Endothelial cell of umbilical vein (primary cell): ENCODE results near the gene LACTBL1. TPM values are rescaled to one million over a fixed set of nuclear protein-coding genes. Genes with fewer than 3 reads are reported as not detected.
A peak's percentile ranks its signal among the peaks of the same experiment; 100 is the strongest.

ENCODE experiments used
- BruUV-seq: library from RNA; stranded (reverse); fragments of 400-500 nt; replicated peaks from 2 replicates; lab custom pipeline; 2021; lab: Mats Ljungman, UMichigan
- CTCF ChIA-PET: fragments of 300-600, 350-600 bp; sonication (Branson Sonifier 250); formaldehyde crosslinking; loops from one replicate; lab custom pipeline; 2021; ENCODE audit warnings: antibody characterized with exemption, inconsistent platforms; lab: Charles Lee
- POLR2A ChIA-PET: fragments of 300-600, 350-600 bp; sonication (Branson Sonifier 250); formaldehyde crosslinking; loops from one replicate; lab custom pipeline; 2021; ENCODE audit warnings: antibody characterized with exemption, inconsistent platforms; lab: Charles Lee
- DNase-seq: peaks from one replicate; pipeline ENCODE4 v3.0.0-alpha.2; 2011; ENCODE audit warnings: low read depth, low spot score
- FAIRE-seq: peaks from 2 replicates; lab custom pipeline; 2011; peaks lifted over from hg19 to GRCh38; lab: Jason Lieb, UNC
- H2AFZ ChIP-seq: 2 replicates; pipeline ENCODE4 v1.6.0; 2012; ENCODE audit warnings: low read depth, low read length, control low read depth, inconsistent platforms
- H3K27ac ChIP-seq: 2 replicates; pipeline ENCODE4 v1.5.1; 2011; ENCODE audit warnings: low read depth, mild to moderate bottlenecking, control low read depth, low read length, moderate library complexity; ENCODE audit not compliant: insufficient read depth
- H3K27me3 ChIP-seq, 2 experiments: 2 replicates each; pipeline versions ENCODE4 v1.6.0 to v1.6.1; 2011; ENCODE audit warnings: low read length in 2 of 2, mixed read lengths in 1 of 2; ENCODE audit not compliant: control insufficient read depth in 2 of 2, insufficient read depth in 2 of 2
- H3K36me3 ChIP-seq, 2 experiments: 2 replicates in 1 of 2; 3 replicates in 1 of 2; pipeline ENCODE4 v1.5.1; 2011; ENCODE audit warnings: low read length in 2 of 2, mild to moderate bottlenecking in 1 of 2, moderate library complexity in 1 of 2; ENCODE audit not compliant: control insufficient read depth in 2 of 2, insufficient read depth in 2 of 2; ENCODE audit errors: extremely low read depth in 1 of 2
- H3K4me1 ChIP-seq: 3 replicates; pipeline ENCODE4 v1.5.1; 2011; ENCODE audit warnings: mild to moderate bottlenecking, low read length; ENCODE audit not compliant: control insufficient read depth, insufficient read depth; ENCODE audit errors: extremely low read depth
- H3K4me2 ChIP-seq: 2 replicates; pipeline ENCODE4 v1.6.1; 2011; ENCODE audit warnings: low read length, control low read depth, mixed read lengths; ENCODE audit not compliant: insufficient read depth
- H3K4me3 ChIP-seq, 3 experiments: fragments of 200-600 bp in 1 of 3; sonication (generic), shearing (Covaris generic) in 1 of 3; replicated peaks in 1 of 3; 2 replicates each; pipeline ENCODE4 v1.5.1; 2011 to 2016; ENCODE audit warnings: control low read depth in 3 of 3, low read length in 3 of 3, mild to moderate bottlenecking in 2 of 3, inconsistent platforms in 1 of 3, low read depth in 1 of 3, moderate library complexity in 1 of 3; ENCODE audit not compliant: insufficient read depth in 1 of 3
- H3K79me2 ChIP-seq: 2 replicates; pipeline ENCODE4 v1.6.0; 2012; ENCODE audit warnings: low read length, inconsistent platforms; ENCODE audit not compliant: control insufficient read depth, insufficient read depth
- H3K9ac ChIP-seq: replicated peaks from 2 replicates; pipeline ENCODE3; 2011; ENCODE audit warnings: low read length, control low read depth; ENCODE audit not compliant: insufficient read depth; ENCODE audit errors: extremely low read depth
- H3K9me1 ChIP-seq: replicated peaks from 3 replicates; pipeline ENCODE4 v1.6.0; 2011; ENCODE audit warnings: mild to moderate bottlenecking, low read length; ENCODE audit not compliant: control insufficient read depth, insufficient read depth; ENCODE audit errors: extremely low read depth
- H3K9me3 ChIP-seq: replicated peaks from 2 replicates; pipeline ENCODE4 v1.5.1; 2012; ENCODE audit warnings: low read length, inconsistent platforms; ENCODE audit not compliant: control insufficient read depth, insufficient read depth
- H4K20me1 ChIP-seq: replicated peaks from 2 replicates; pipeline ENCODE3; 2011; ENCODE audit warnings: mild to moderate bottlenecking, low read length; ENCODE audit not compliant: control insufficient read depth, insufficient read depth; ENCODE audit errors: extremely low read depth
- EZH2 ChIP-seq: IDR thresholded peaks from 2 replicates; pipeline ENCODE4 v1.6.1; 2012; ENCODE audit warnings: borderline replicate concordance, low read depth, mild to moderate bottlenecking, moderate library complexity, low read length, inconsistent platforms; ENCODE audit not compliant: severe bottlenecking
- FOS ChIP-seq: IDR thresholded peaks from 2 replicates; pipeline ENCODE4 v1.6.1; 2011; ENCODE audit warnings: mild to moderate bottlenecking, low read length, moderate library complexity, borderline replicate concordance; ENCODE audit not compliant: insufficient read depth
- GATA2 ChIP-seq: IDR thresholded peaks from 2 replicates; pipeline ENCODE4 v1.7.0; 2011; ENCODE audit warnings: low read depth, mild to moderate bottlenecking, moderate library complexity, mixed read lengths, low read length; ENCODE audit not compliant: insufficient read length, insufficient read depth
- JUN ChIP-seq: IDR thresholded peaks from 2 replicates; pipeline ENCODE4 v1.6.1; 2011; ENCODE audit warnings: borderline replicate concordance, low read depth; ENCODE audit not compliant: insufficient read length, insufficient read depth
- MYC ChIP-seq: IDR thresholded peaks from one replicate; pipeline ENCODE4 v1.6.1; 2011; ENCODE audit warnings: mild to moderate bottlenecking, low read depth, low read length
- POLR2A ChIP-seq: IDR thresholded peaks from 2 replicates; pipeline ENCODE4 v1.6.1; 2012; ENCODE audit warnings: low read depth, mild to moderate bottlenecking, control low read depth, low read length
- POLR2AphosphoS5 ChIP-seq: IDR thresholded peaks from 2 replicates; pipeline ENCODE4 v1.6.1; 2012; ENCODE audit warnings: low read depth, mild to moderate bottlenecking, control low read depth, low read length, moderate library complexity; ENCODE audit not compliant: insufficient read depth
- dilution Hi-C: fragments of 300-500 bp; cut with MboI; formaldehyde crosslinking; loops from one replicate; pipeline ENCODE4 v1.15.0; 2019; ENCODE audit warnings: low sequenced_read_pairs; ENCODE audit not compliant: extremely low pct_ligation_motif_present
- intact Hi-C: fragments of 100-400 bp; cut with micrococcal nuclease; formaldehyde crosslinking; loops from one replicate; pipeline ENCODE4 v1.10.0; 2022
- polyA plus RNA-seq, 4 experiments: library from polyadenylated mRNA; depleted of rRNA in 3 of 4; stranded (reverse) in 3 of 4; unstranded in 1 of 4; fragments of >200 nt; gene quantifications; 2 replicates each; pipeline versions ENCODE4 v1.2.1 to v1.2.3, GENCODE V29; 2011 to 2012; ENCODE audit warnings: missing spikeins in 1 of 4
- total RNA-seq: library from RNA; stranded (reverse); gene quantifications from 2 replicates; pipeline ENCODE4 v1.2.3, GENCODE V29; 2021
- TF ChIP-seq, protein P1 (sequence below), 2 donors: IDR thresholded peaks; 1 replicate in 1 of 2; 2 replicates in 1 of 2; pipeline ENCODE4 v1.5.1; 2011; ENCODE audit warnings: low read length in 2 of 2, mild to moderate bottlenecking in 2 of 2, moderate library complexity in 2 of 2, control low read depth in 1 of 2, inconsistent platforms in 1 of 2, low read depth in 1 of 2; ENCODE audit not compliant: insufficient read depth in 1 of 2; ENCODE audit errors: extremely low read depth in 1 of 2
- TF ChIP-seq, protein P2 (sequence below): IDR thresholded peaks from 2 replicates; pipeline ENCODE4 v1.6.1; 2011; ENCODE audit not compliant: insufficient read depth, insufficient read length

The LACTBL1 gene
- total and polyA plus RNA-seq, 2 donors (not counting 3 experiments of a cell fraction or from before 2014, with no cell fraction given), result not detected

DNA sequence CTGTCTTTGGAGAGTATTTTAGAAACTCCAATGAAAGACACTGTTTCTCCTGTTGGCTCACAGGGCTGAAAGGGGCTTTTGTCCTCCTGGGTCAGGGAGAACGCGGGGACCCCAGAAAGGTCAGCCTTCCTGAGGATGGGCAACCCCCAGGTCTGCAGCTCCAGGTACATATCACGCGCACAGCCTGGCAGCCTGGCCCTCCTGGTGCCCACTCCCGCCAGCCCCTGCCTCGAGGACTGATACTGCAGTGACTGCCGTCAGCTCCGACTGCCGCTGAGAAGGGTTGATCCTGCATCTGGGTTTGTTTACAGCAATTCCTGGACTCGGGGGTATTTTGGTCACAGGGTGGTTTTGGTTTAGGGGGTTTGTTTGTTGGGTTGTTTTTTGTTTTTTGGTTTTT, 58.5 kb downstream of the LACTBL1 start:
- no peak overlapping the region for H3K4me2 ChIP-seq
- H3K36me3 ChIP-seq, result peaks cover 3 to 19% of the 10 kb centered on the region in 2 experiments
- no peak overlapping the region for H2AFZ ChIP-seq
- no peak for DNase-seq
- no peaks in the 10 kb centered on the region for H3K9me3 ChIP-seq
- H3K27ac ChIP-seq, result no peak overlapping the region
- H3K4me3 ChIP-seq, result no peak overlapping the region
- H3K9ac ChIP-seq, result no peak overlapping the region
- no peaks in the 10 kb centered on the region for H3K79me2 ChIP-seq
- no peaks in the 10 kb centered on the region for H4K20me1 ChIP-seq
- H3K4me1 ChIP-seq, result no peaks in the 10 kb centered on the region
- intact Hi-C loops (no loop called here), dilution Hi-C loops (no loop called here)
- ChIA-PET CTCF (no interaction called here), POLR2A (no interaction called here)
- no peaks in the 10 kb centered on the region for H3K9me1 ChIP-seq
- TF ChIP-seq JUN (no peak), MYC (no peak), POLR2A (no peak)
- TF ChIP-seq, protein P1, sequence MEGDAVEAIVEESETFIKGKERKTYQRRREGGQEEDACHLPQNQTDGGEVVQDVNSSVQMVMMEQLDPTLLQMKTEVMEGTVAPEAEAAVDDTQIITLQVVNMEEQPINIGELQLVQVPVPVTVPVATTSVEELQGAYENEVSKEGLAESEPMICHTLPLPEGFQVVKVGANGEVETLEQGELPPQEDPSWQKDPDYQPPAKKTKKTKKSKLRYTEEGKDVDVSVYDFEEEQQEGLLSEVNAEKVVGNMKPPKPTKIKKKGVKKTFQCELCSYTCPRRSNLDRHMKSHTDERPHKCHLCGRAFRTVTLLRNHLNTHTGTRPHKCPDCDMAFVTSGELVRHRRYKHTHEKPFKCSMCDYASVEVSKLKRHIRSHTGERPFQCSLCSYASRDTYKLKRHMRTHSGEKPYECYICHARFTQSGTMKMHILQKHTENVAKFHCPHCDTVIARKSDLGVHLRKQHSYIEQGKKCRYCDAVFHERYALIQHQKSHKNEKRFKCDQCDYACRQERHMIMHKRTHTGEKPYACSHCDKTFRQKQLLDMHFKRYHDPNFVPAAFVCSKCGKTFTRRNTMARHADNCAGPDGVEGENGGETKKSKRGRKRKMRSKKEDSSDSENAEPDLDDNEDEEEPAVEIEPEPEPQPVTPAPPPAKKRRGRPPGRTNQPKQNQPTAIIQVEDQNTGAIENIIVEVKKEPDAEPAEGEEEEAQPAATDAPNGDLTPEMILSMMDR (IDR thresholded peaks at IDR 0.05; ENCODE audit: extremely low read depth in 1 of 2, insufficient read depth in 1 of 2, low read depth in 1 of 2, low read length in 2 of 2), result no peak
- no peak for FAIRE-seq
- BruUV-seq, result TSS peak; percentile 71
- H3K27me3 ChIP-seq, result no peaks in the 10 kb centered on the region

GRCh38 chr1:22913421-22914141, 59.1 kb downstream of the LACTBL1 start:
- DNase-seq (no peak), FAIRE-seq (no peak)
- H3K9me1 ChIP-seq, result no peaks in the 10 kb centered on the region
- H4K20me1 ChIP-seq, result no peaks in the 10 kb centered on the region
- H3K27me3 ChIP-seq, result no peaks in the 10 kb centered on the region
- CTCF ChIA-PET, result no interaction called here
- TF ChIP-seq POLR2A, result no peak
- no peak for TF ChIP-seq JUN
- TF ChIP-seq EZH2, result no peak
- no peak for TF ChIP-seq POLR2AphosphoS5
- TF ChIP-seq FOS, result no peak
- TF ChIP-seq GATA2, result no peak
- TF ChIP-seq, protein P1 (IDR thresholded peaks at IDR 0.05; ENCODE audit: extremely low read depth in 1 of 2, insufficient read depth in 1 of 2, low read depth in 1 of 2, low read length in 2 of 2), result no peak
- TF ChIP-seq, protein P2, sequence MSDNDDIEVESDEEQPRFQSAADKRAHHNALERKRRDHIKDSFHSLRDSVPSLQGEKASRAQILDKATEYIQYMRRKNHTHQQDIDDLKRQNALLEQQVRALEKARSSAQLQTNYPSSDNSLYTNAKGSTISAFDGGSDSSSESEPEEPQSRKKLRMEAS, result no peak
- no peak for TF ChIP-seq MYC
- intact Hi-C loops (no loop called here), dilution Hi-C loops (no loop called here)
- H3K79me2 ChIP-seq, result no peaks in the 10 kb centered on the region
- peaks cover 3 to 22% of the 10 kb centered on the region in 2 experiments for H3K36me3 ChIP-seq
- BruUV-seq, result no TSS peak
- no peak overlapping the region for H2AFZ ChIP-seq
- H3K9ac ChIP-seq, result no peak overlapping the region
- no peak overlapping the region for H3K4me3 ChIP-seq
- H3K27ac ChIP-seq, result no peak overlapping the region
- POLR2A ChIA-PET, result no interaction called here
- no peaks in the 10 kb centered on the region for H3K9me3 ChIP-seq
- H3K4me1 ChIP-seq, result no peaks in the 10 kb centered on the region
- H3K4me2 ChIP-seq, result no peak overlapping the region
